Astrocyte (in vitro differentiated cells and primary cell): Measurements from ENCODE around the gene LSM5. TPM values are rescaled to one million over a fixed set of nuclear protein-coding genes. Genes with fewer than 3 reads are reported as not detected.
A peak's percentile ranks its signal among the peaks of the same experiment; 100 is the strongest.

Experiments
- DNase-seq: peaks from one replicate; pipeline ENCODE4 v3.0.0-alpha.2; 2010; ENCODE audit warnings: low read depth
- FAIRE-seq: peaks from 2 replicates; lab custom pipeline; 2011; peaks lifted over from hg19 to GRCh38; lab: Jason Lieb, UNC
- H2AFZ ChIP-seq: 2 replicates; pipeline ENCODE4 v1.6.0; 2012; ENCODE audit warnings: low read depth, low read length, inconsistent platforms
- H3K27ac ChIP-seq: 2 replicates; pipeline ENCODE4 v1.5.1; 2011; ENCODE audit warnings: low read depth, low read length, inconsistent platforms
- H3K27me3 ChIP-seq: 2 replicates; pipeline ENCODE4 v1.6.0; 2011; ENCODE audit warnings: low read length, inconsistent platforms; ENCODE audit not compliant: insufficient read depth
- H3K36me3 ChIP-seq: 2 replicates; pipeline ENCODE4 v1.5.1; 2011; ENCODE audit warnings: low read length, inconsistent platforms; ENCODE audit not compliant: insufficient read depth
- H3K4me1 ChIP-seq: 2 replicates; pipeline ENCODE4 v1.5.1; 2011; ENCODE audit warnings: low read length, inconsistent platforms; ENCODE audit not compliant: insufficient read depth
- H3K4me2 ChIP-seq: 2 replicates; pipeline ENCODE4 v1.6.0; 2012; ENCODE audit warnings: low read length, inconsistent platforms
- H3K4me3 ChIP-seq: 2 replicates; pipeline ENCODE4 v1.5.1; 2011; ENCODE audit warnings: low read depth, mild to moderate bottlenecking, low read length, inconsistent platforms; ENCODE audit not compliant: insufficient read depth
- H3K79me2 ChIP-seq: 2 replicates; pipeline ENCODE4 v1.6.0; 2012; ENCODE audit warnings: mild to moderate bottlenecking, low read length, inconsistent platforms; ENCODE audit not compliant: insufficient read depth
- H3K9ac ChIP-seq: 2 replicates; pipeline ENCODE4 v1.6.0; 2012; ENCODE audit warnings: mild to moderate bottlenecking, low read length, inconsistent platforms
- H3K9me3 ChIP-seq: 2 replicates; pipeline ENCODE4 v1.5.1; 2012; ENCODE audit warnings: low read depth, mild to moderate bottlenecking, low read length, inconsistent platforms; ENCODE audit not compliant: insufficient read depth
- H4K20me1 ChIP-seq: 2 replicates; pipeline ENCODE4 v1.6.0; 2012; ENCODE audit warnings: low read length, inconsistent platforms; ENCODE audit not compliant: insufficient read depth
- H3K27ac Mint-ChIP-seq: one replicate; pipeline ENCODE4 v1.8.0; 2021; ENCODE audit warnings: mild to moderate bottlenecking, mixed read lengths; ENCODE audit not compliant: unreplicated experiment
- H3K27me3 Mint-ChIP-seq: one replicate; pipeline ENCODE4 v1.8.0; 2021; ENCODE audit warnings: low read depth, mixed read lengths; ENCODE audit not compliant: unreplicated experiment
- H3K36me3 Mint-ChIP-seq: one replicate; pipeline ENCODE4 v1.8.0; 2021; ENCODE audit warnings: low read depth, mixed read lengths; ENCODE audit not compliant: unreplicated experiment
- H3K4me1 Mint-ChIP-seq: one replicate; pipeline ENCODE4 v1.8.0; 2021; ENCODE audit warnings: low read depth, mixed read lengths; ENCODE audit not compliant: unreplicated experiment
- H3K4me3 Mint-ChIP-seq: one replicate; pipeline ENCODE4 v1.8.0; 2021; ENCODE audit warnings: mild to moderate bottlenecking, moderate library complexity, mixed read lengths; ENCODE audit not compliant: unreplicated experiment
- H3K9me3 Mint-ChIP-seq: one replicate; pipeline ENCODE4 v1.8.0; 2021; ENCODE audit warnings: mild to moderate bottlenecking, mixed read lengths; ENCODE audit not compliant: unreplicated experiment
- EZH2 ChIP-seq: IDR thresholded peaks from 2 replicates; pipeline ENCODE4 v1.6.1; 2012; ENCODE audit warnings: mild to moderate bottlenecking, low read length, inconsistent platforms; ENCODE audit not compliant: insufficient read depth
- total RNA-seq: library from RNA; stranded (reverse); gene quantifications from 2 replicates; pipeline ENCODE4 v1.2.1, GENCODE V29; 2021
- TF ChIP-seq, protein P1 (sequence below): IDR thresholded peaks from 2 replicates; pipeline ENCODE4 v1.5.1; 2011; ENCODE audit warnings: low read depth, mild to moderate bottlenecking, inconsistent platforms, low read length, moderate library complexity; ENCODE audit not compliant: insufficient read depth

Gene LSM5
- total RNA-seq, 1 donor from 2014 or later: 36.2 TPM

DNA sequence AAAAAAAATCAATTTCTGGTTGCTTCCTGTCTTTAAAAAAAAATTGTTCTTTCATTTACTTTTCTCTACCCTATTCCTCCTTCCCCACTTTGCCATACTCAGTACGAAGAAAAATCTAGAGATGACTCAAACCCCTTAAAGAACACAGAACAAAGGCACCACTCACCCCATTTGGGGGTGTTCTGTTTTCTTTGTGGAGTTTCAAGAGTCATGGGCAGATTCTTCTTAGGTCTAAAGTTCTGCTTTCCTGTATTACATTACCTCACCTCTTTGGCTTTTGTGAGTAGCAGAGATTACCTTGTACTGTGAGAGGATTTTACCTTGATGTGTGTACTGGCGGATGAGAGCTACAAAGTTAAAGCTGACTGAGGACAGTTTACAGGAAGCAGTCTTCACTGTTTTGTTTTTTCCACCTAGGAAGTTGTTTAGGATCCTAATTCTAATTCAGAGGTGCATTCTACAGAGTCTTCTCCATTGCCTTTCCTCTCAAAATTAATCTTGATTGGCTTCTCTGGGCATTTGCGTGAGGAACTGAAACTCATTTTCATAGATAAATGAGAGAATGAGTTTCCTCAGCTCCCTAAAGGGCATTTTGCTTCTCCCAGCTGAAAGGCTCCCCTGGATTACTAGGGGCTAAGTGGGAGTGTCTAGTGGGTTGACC is 25.8 kb upstream of the LSM5 start:
- Mint-ChIP-seq H3K4me1 (peaks cover 37% of the 10 kb centered on the region), H3K9me3 (peaks cover 7% of the 10 kb centered on the region), H3K36me3 (peaks cover 16% of the 10 kb centered on the region), H3K4me3 (no peak overlapping the region), H3K27me3 (no peaks in the 10 kb centered on the region), H3K27ac (peak overlapping the region; percentile 94)
- FAIRE-seq: no peak
- peak overlapping the region; percentile 27 for H3K9ac ChIP-seq
- peak; percentile 64 for DNase-seq
- H3K9me3 ChIP-seq: peaks cover 8% of the 10 kb centered on the region
- H2AFZ ChIP-seq: no peak overlapping the region
- H3K4me3 ChIP-seq: no peak overlapping the region
- H3K79me2 ChIP-seq: peaks cover 87% of the 10 kb centered on the region
- peaks cover 10% of the 10 kb centered on the region for H3K4me1 ChIP-seq
- TF ChIP-seq, protein P1, sequence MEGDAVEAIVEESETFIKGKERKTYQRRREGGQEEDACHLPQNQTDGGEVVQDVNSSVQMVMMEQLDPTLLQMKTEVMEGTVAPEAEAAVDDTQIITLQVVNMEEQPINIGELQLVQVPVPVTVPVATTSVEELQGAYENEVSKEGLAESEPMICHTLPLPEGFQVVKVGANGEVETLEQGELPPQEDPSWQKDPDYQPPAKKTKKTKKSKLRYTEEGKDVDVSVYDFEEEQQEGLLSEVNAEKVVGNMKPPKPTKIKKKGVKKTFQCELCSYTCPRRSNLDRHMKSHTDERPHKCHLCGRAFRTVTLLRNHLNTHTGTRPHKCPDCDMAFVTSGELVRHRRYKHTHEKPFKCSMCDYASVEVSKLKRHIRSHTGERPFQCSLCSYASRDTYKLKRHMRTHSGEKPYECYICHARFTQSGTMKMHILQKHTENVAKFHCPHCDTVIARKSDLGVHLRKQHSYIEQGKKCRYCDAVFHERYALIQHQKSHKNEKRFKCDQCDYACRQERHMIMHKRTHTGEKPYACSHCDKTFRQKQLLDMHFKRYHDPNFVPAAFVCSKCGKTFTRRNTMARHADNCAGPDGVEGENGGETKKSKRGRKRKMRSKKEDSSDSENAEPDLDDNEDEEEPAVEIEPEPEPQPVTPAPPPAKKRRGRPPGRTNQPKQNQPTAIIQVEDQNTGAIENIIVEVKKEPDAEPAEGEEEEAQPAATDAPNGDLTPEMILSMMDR: no peak
- TF ChIP-seq EZH2: no peak
- peak overlapping the region; percentile 60 for H3K27ac ChIP-seq
- peaks cover 26% of the 10 kb centered on the region for H4K20me1 ChIP-seq
- H3K27me3 ChIP-seq: no peaks in the 10 kb centered on the region
- H3K36me3 ChIP-seq: no peaks in the 10 kb centered on the region
- H3K4me2 ChIP-seq: peak overlapping the region; percentile 51

DNA sequence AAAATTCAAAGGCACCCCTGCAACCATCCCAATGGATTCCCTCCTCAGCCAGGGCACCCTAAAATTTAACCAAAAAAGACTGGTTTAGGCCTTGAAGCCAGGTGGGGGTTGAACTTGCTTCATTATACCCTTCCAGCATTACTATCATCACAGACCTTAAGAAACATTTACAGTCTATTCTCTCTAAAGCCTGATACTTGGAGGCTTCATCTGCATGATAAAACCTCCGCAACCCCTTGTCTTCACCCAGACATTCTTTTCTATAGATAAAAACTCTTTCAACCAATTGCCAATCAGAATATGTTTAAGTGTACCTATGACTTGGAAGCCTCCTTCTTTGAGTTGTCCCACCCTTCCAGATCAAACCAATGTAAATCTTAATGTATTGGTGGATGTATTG is 23.0 kb upstream of the LSM5 start:
- Mint-ChIP-seq H3K9me3 (no peaks in the 10 kb centered on the region), H3K27me3 (no peaks in the 10 kb centered on the region), H3K27ac (no peak overlapping the region), H3K4me3 (no peak overlapping the region), H3K36me3 (peaks cover 14% of the 10 kb centered on the region), H3K4me1 (peaks cover 37% of the 10 kb centered on the region)
- Histone ChIP-seq H2AFZ (no peak overlapping the region), H3K9ac (no peak overlapping the region), H3K27me3 (no peaks in the 10 kb centered on the region), H3K4me3 (no peak overlapping the region), H3K79me2 (peaks cover 87% of the 10 kb centered on the region), H3K36me3 (no peaks in the 10 kb centered on the region), H3K4me1 (peaks cover 10% of the 10 kb centered on the region), H4K20me1 (peaks cover 32% of the 10 kb centered on the region), H3K27ac (no peak overlapping the region), H3K4me2 (no peak overlapping the region), H3K9me3 (peaks cover 3% of the 10 kb centered on the region)
- TF ChIP-seq, protein P1: no peak
- TF ChIP-seq EZH2: no peak
- FAIRE-seq: no peak
- DNase-seq: no peak

DNA sequence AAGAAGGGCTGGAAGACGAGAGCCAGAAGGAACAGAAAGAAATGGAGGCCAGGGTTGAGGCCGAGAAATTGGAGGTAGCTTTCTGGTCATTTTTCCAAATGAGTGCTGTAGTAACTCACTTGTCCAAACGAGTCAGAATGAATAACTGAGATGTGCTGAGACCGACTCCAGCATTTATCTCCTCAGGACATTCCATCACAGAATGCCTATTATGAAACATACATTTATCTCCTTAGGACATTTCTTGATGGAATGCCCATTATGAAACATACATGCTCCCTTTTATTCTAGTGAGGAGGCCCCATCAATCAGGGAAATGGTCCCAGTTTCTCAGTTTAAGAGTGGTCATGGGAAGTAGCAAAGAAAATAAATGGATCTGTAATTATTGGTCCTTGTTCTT is 21.6 kb upstream of the LSM5 start:
- Histone ChIP-seq H3K9me3 (no peaks in the 10 kb centered on the region), H3K4me1 (peaks cover 10% of the 10 kb centered on the region), H3K27ac (no peak overlapping the region), H3K4me3 (no peak overlapping the region), H3K9ac (no peak overlapping the region), H4K20me1 (peaks cover 38% of the 10 kb centered on the region), H2AFZ (no peak overlapping the region), H3K27me3 (no peaks in the 10 kb centered on the region), H3K36me3 (no peaks in the 10 kb centered on the region), H3K4me2 (no peak overlapping the region), H3K79me2 (peaks cover 88% of the 10 kb centered on the region)
- Mint-ChIP-seq H3K36me3 (peaks cover 14% of the 10 kb centered on the region), H3K9me3 (no peaks in the 10 kb centered on the region), H3K4me3 (no peak overlapping the region), H3K27me3 (no peaks in the 10 kb centered on the region), H3K4me1 (peaks cover 38% of the 10 kb centered on the region), H3K27ac (peak overlapping the region; percentile 30)
- DNase-seq: no peak
- TF ChIP-seq EZH2: no peak
- TF ChIP-seq, protein P1: no peak
- no peak for FAIRE-seq
